SU-DHL-6 (cell line): Measurements from ENCODE around the gene SELENON.

Experiments
- H2AFZ ChIP-seq: fragments of 200-600 bp; sonication (generic); 2 replicates; pipeline ENCODE4 v1.6.1; 2014; ENCODE audit warnings: low read depth, mild to moderate bottlenecking, moderate library complexity, mixed read lengths, antibody characterized with exemption, low read length; ENCODE audit not compliant: severe bottlenecking
- H3F3A ChIP-seq: fragments of 200-600 bp; shearing (Covaris generic); 2 replicates; pipeline ENCODE4 v1.6.0; 2016; ENCODE audit warnings: antibody characterized with exemption, mild to moderate bottlenecking; ENCODE audit not compliant: insufficient read depth
- H3K27ac ChIP-seq: fragments of 200-600 bp; sonication (generic); 2 replicates; pipeline ENCODE4 v1.5.1; 2016; ENCODE audit warnings: low read depth, mild to moderate bottlenecking, low read length, moderate library complexity, mixed read lengths
- H3K27me3 ChIP-seq: fragments of 200-600 bp; sonication (generic), shearing (Covaris generic); 2 replicates; pipeline ENCODE4 v1.6.0; 2014; ENCODE audit warnings: mild to moderate bottlenecking, low read length
- H3K36me3 ChIP-seq: fragments of 200-600 bp; sonication (generic); 2 replicates; pipeline ENCODE4 v1.6.1; 2014; ENCODE audit warnings: mild to moderate bottlenecking, low read length, mixed read lengths
- H3K4me2 ChIP-seq: fragments of 300-600, 200-600 bp; shearing (Covaris generic), sonication (generic); 2 replicates; pipeline ENCODE4 v1.6.0; 2014; ENCODE audit warnings: low read length, low read depth, mild to moderate bottlenecking; ENCODE audit not compliant: poor library complexity, severe bottlenecking
- H3K4me3 ChIP-seq: fragments of 200-600 bp; sonication (generic); 2 replicates; pipeline ENCODE4 v1.5.1; 2014; ENCODE audit warnings: antibody characterized with exemption, low read length, mild to moderate bottlenecking, mixed read lengths; ENCODE audit not compliant: insufficient read depth, poor library complexity, severe bottlenecking
- H3K79me2 ChIP-seq: fragments of 200-600 bp; sonication (generic); 2 replicates; pipeline ENCODE4 v1.6.1; 2014; ENCODE audit warnings: mild to moderate bottlenecking, low read length, moderate library complexity; ENCODE audit not compliant: insufficient read depth
- H3K9ac ChIP-seq: fragments of 200-600 bp; sonication (generic); 2 replicates; pipeline ENCODE4 v1.7.0; 2014; ENCODE audit warnings: mild to moderate bottlenecking, low read length
- H3K9me2 ChIP-seq: fragments of 200-600 bp; sonication (generic); replicated peaks from 2 replicates; pipeline ENCODE4 v1.6.1; 2014; ENCODE audit warnings: low read length; ENCODE audit not compliant: insufficient read depth
- H3K9me3 ChIP-seq: fragments of 200-600 bp; sonication (generic); 2 replicates; pipeline ENCODE4 v1.6.1; 2014; ENCODE audit warnings: low read length, mixed read lengths; ENCODE audit not compliant: insufficient read depth
- H4K20me1 ChIP-seq: fragments of 200-600 bp; sonication (generic); 2 replicates; pipeline ENCODE4 v1.6.1; 2014; ENCODE audit warnings: low read depth, mild to moderate bottlenecking, antibody characterized with exemption, low read length, moderate library complexity, mixed read lengths
- CTCF ChIP-seq: fragments of 200-600 bp; sonication (generic); IDR thresholded peaks from one replicate; pipeline ENCODE4 v1.5.1; 2017; ENCODE audit warnings: antibody characterized with exemption, mild to moderate bottlenecking, low read length, moderate library complexity; ENCODE audit not compliant: insufficient read depth, poor library complexity, severe bottlenecking
- EZH2phosphoT487 ChIP-seq: fragments of 200-600 bp; sonication (generic), shearing (Covaris generic); conservative IDR thresholded peaks from 2 replicates; pipeline ENCODE4 v1.6.1; 2018; ENCODE audit warnings: mild to moderate bottlenecking, antibody characterized with exemption, low read length, moderate library complexity, mixed read lengths

SELENON gene

GRCh38 chr1:25774206-25774803 lies 25.7 kb upstream of the SELENON start:
- no peak overlapping the region for H3K9ac ChIP-seq

GRCh38 chr1:25774921-25775771 lies 24.8 kb upstream of the SELENON start:
- no peak for TF ChIP-seq EZH2phosphoT487
- no peak for TF ChIP-seq CTCF
- Histone ChIP-seq H3K9me3 (no peaks in the 10 kb centered on the region), H3K79me2 (no peaks in the 10 kb centered on the region), H3K4me3 (no peak overlapping the region), H3K27me3 (no peaks in the 10 kb centered on the region), H3K4me2 (no peak overlapping the region), H3K36me3 (no peaks in the 10 kb centered on the region), H3F3A (no peaks in the 10 kb centered on the region), H4K20me1 (no peaks in the 10 kb centered on the region), H3K9me2 (no peaks in the 10 kb centered on the region), H2AFZ (no peak overlapping the region), H3K9ac (no peak overlapping the region), H3K27ac (no peak overlapping the region)

More at GRCh38 chr1:25774206-25774803, 25.7 kb upstream of the SELENON start:
- H3K9me3 ChIP-seq, result no peaks in the 10 kb centered on the region
- H3K36me3 ChIP-seq, result no peaks in the 10 kb centered on the region
- H3K27ac ChIP-seq, result no peak overlapping the region
- H2AFZ ChIP-seq, result no peak overlapping the region
- no peaks in the 10 kb centered on the region for H3K79me2 ChIP-seq
- H3K4me2 ChIP-seq, result no peak overlapping the region
- no peaks in the 10 kb centered on the region for H3F3A ChIP-seq
- H4K20me1 ChIP-seq, result no peaks in the 10 kb centered on the region
- H3K9me2 ChIP-seq, result no peaks in the 10 kb centered on the region
- TF ChIP-seq CTCF (no peak), EZH2phosphoT487 (no peak)
- H3K4me3 ChIP-seq, result no peak overlapping the region
- no peaks in the 10 kb centered on the region for H3K27me3 ChIP-seq

- no peaks in the 10 kb centered on the region for H4K20me1 ChIP-seq
- no peaks in the 10 kb centered on the region for H3F3A ChIP-seq
- H3K9me2 ChIP-seq, result no peaks in the 10 kb centered on the region
- H3K9ac ChIP-seq, result no peak overlapping the region
- no peaks in the 10 kb centered on the region for H3K36me3 ChIP-seq
- H2AFZ ChIP-seq, result no peak overlapping the region
- H3K4me3 ChIP-seq, result no peak overlapping the region
- H3K27me3 ChIP-seq, result no peaks in the 10 kb centered on the region
- H3K4me2 ChIP-seq, result no peak overlapping the region
- TF ChIP-seq CTCF, result no peak
- no peak for TF ChIP-seq EZH2phosphoT487
- no peaks in the 10 kb centered on the region for H3K9me3 ChIP-seq
- no peaks in the 10 kb centered on the region for H3K79me2 ChIP-seq
- H3K27ac ChIP-seq, result no peak overlapping the region
These were observed 20.6 kb upstream of the SELENON start for GRCh38 chr1:25779388-25779787.
